GM20431 (cell line): Measurements from ENCODE around the gene LCE2B.
"Not testable (repeated sequence)": the region's sequence is repeated elsewhere in the genome, so short reads cannot be mapped to it uniquely, and the experiment has no call there.

ENCODE experiments used
- in situ Hi-C: fragments of 300-500 bp; cut with MseI, MboI; formaldehyde crosslinking; loops from one replicate; pipeline ENCODE4 v1.15.0; 2020; ENCODE audit warnings: low sequenced_read_pairs; ENCODE audit not compliant: unreplicated experiment

LCE2B gene

GRCh38 chr1:152685823-152686222 is at the start of gene LCE2B:
Gene LCE2B, plus strand, starts transcription at chr1:152686123. Its CDS starts 721 bp downstream, at chr1:152686844.
- in situ Hi-C loops, result not testable (repeated sequence)

- in situ Hi-C loops, result no loop called here
These were observed 45.6 kb upstream of the LCE2B start for GRCh38 chr1:152640351-152640750.

GRCh38 chr1:152643945-152644344 is 42.0 kb upstream of the LCE2B start:
- in situ Hi-C loops, result no loop called here

- in situ Hi-C loops, result no loop called here
These were observed 40.8 kb upstream of the LCE2B start for GRCh38 chr1:152645146-152645545.

GRCh38 chr1:152646656-152647055 is 39.3 kb upstream of the LCE2B start:
- in situ Hi-C loops, result no loop called here

- in situ Hi-C loops, result no loop called here
These were observed 31.8 kb upstream of the LCE2B start for GRCh38 chr1:152654110-152654509.

- in situ Hi-C loops, result no loop called here
These were observed 29.5 kb upstream of the LCE2B start for GRCh38 chr1:152656459-152656858.

- in situ Hi-C loops, result no loop called here
These were observed 28.2 kb upstream of the LCE2B start for GRCh38 chr1:152657677-152658076.

GRCh38 chr1:152658649-152659048 is 27.3 kb upstream of the LCE2B start:
- in situ Hi-C loops, result no loop called here

- in situ Hi-C loops, result no loop called here
These were observed 22.8 kb upstream of the LCE2B start, which contains the start of gene LCE2D for GRCh38 chr1:152663098-152663497. Gene LCE2D, plus strand, starts transcription at chr1:152663380. Its CDS starts 726 bp downstream, at chr1:152664106.

GRCh38 chr1:152666171-152666570 is 19.8 kb upstream of the LCE2B start:
- in situ Hi-C loops, result not testable (repeated sequence)

- in situ Hi-C loops, result no loop called here
These were observed 18.3 kb upstream of the LCE2B start for GRCh38 chr1:152667648-152668047.

- in situ Hi-C loops, result no loop called here
These were observed 12.9 kb upstream of the LCE2B start for GRCh38 chr1:152673016-152673415.

- in situ Hi-C loops, result not testable (repeated sequence)
These were observed 10.9 kb upstream of the LCE2B start, which contains the start of gene LCE2C for GRCh38 chr1:152674983-152675382. Gene LCE2C, plus strand, starts transcription at chr1:152675279. Its CDS starts 737 bp downstream, at chr1:152676016.

GRCh38 chr1:152679459-152679858 is 6.5 kb upstream of the LCE2B start:
- in situ Hi-C loops, result no loop called here

GRCh38 chr1:152681616-152682015 is 4.3 kb upstream of the LCE2B start:
- in situ Hi-C loops, result no loop called here

GRCh38 chr1:152683846-152684245 is 2.1 kb upstream of the LCE2B start:
- in situ Hi-C loops, result no loop called here

GRCh38 chr1:152697701-152698600 is 12.0 kb downstream of the LCE2B start, which contains the start of gene LCE2A:
Gene LCE2A, plus strand, starts transcription at chr1:152698345. Its CDS starts 557 bp downstream, at chr1:152698902.
- in situ Hi-C loops, result no loop called here

GRCh38 chr1:152699746-152700145 is 13.8 kb downstream of the LCE2B start:
- in situ Hi-C loops, result no loop called here

GRCh38 chr1:152707860-152708259 is 21.9 kb downstream of the LCE2B start, which contains the start of gene LCE4A:
Gene LCE4A, plus strand, starts transcription at chr1:152708160. Its CDS starts 916 bp downstream, at chr1:152709076.
- in situ Hi-C loops, result no loop called here

- in situ Hi-C loops, result no loop called here
These were observed 32.3 kb downstream of the LCE2B start for GRCh38 chr1:152718238-152718637.
